Astrocyte of the cerebellum (primary cell): ENCODE measurements around the gene IGFBP3.

Experiments
- DNase-seq: peaks from one replicate; pipeline ENCODE4 v3.0.0-alpha.2; 2011; ENCODE audit warnings: low read depth
- H3K4me3 ChIP-seq: 2 replicates; pipeline ENCODE4 v1.5.1; 2011; ENCODE audit warnings: mild to moderate bottlenecking, low read depth, low read length, moderate library complexity
- in situ Hi-C: cut with HindIII; loops from 2 replicates; pipeline ENCODE4 v1.10.0; 2017; ENCODE audit warnings: low sequenced_read_pairs
- TF ChIP-seq, protein P1 (sequence below): IDR thresholded peaks from 2 replicates; pipeline ENCODE4 v1.5.1; 2012; ENCODE audit warnings: low read length, low read depth, moderate library complexity, mild to moderate bottlenecking; ENCODE audit errors: missing control alignments

Gene IGFBP3

DNA sequence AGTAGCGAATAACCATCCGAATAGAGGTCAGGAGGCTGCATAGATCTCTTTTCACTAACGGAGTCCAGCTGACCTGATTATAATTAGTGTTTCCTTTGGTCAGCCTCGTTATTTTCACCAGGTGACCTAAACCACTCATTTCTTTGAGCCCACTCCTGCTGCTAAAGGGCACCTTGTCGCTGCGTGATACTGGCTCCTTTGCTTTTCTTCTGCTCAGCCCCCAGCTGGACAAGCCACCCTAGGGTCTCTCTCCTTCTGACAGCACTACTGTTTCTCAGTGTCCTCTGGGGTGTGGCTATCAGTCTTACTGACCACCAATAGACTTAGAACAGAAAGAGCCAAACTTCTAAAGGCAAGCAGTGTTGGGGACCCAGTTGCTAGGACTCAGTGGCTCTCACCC is 2.7 kb upstream of the IGFBP3 start:
- no peak for DNase-seq
- no peak overlapping the region for H3K4me3 ChIP-seq
- TF ChIP-seq, protein P1, sequence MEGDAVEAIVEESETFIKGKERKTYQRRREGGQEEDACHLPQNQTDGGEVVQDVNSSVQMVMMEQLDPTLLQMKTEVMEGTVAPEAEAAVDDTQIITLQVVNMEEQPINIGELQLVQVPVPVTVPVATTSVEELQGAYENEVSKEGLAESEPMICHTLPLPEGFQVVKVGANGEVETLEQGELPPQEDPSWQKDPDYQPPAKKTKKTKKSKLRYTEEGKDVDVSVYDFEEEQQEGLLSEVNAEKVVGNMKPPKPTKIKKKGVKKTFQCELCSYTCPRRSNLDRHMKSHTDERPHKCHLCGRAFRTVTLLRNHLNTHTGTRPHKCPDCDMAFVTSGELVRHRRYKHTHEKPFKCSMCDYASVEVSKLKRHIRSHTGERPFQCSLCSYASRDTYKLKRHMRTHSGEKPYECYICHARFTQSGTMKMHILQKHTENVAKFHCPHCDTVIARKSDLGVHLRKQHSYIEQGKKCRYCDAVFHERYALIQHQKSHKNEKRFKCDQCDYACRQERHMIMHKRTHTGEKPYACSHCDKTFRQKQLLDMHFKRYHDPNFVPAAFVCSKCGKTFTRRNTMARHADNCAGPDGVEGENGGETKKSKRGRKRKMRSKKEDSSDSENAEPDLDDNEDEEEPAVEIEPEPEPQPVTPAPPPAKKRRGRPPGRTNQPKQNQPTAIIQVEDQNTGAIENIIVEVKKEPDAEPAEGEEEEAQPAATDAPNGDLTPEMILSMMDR: no peak
- in situ Hi-C loops: no loop called here

DNA sequence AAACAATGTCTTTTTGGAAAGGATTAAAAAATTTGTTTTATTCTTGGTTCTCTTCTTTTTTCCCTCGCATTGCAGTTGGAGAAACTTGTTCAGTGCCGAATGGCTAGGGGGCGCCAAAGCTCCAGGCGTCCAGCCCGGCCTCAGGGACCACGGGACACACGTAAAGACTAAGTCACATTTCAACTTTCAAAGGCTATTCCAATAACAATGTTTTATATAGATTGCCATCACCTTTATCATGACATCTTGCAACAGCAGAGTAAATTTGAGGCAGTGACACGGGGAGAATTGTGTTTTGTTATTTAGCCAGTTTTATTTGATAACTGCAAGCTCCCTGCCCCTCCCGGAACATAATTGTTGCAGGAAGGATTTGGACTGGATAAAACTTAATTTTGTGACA is 2.2 kb upstream of the IGFBP3 start:
- peak; percentile 59 for DNase-seq
- no peak overlapping the region for H3K4me3 ChIP-seq
- TF ChIP-seq, protein P1: peak; percentile 97
- in situ Hi-C loops: no loop called here

GRCh38 chr7:45922810-45923209 is 1.7 kb upstream of the IGFBP3 start:
- peak overlapping the region; percentile 57 for H3K4me3 ChIP-seq
- no peak for DNase-seq
- in situ Hi-C loops: no loop called here
- TF ChIP-seq, protein P1: no peak

GRCh38 chr7:45921699-45922519 is 837 bp upstream of the IGFBP3 start:
- TF ChIP-seq, protein P1: peak; percentile 98
- peak overlapping the region; percentile 57 for H3K4me3 ChIP-seq
- peak; percentile 56 for DNase-seq
- in situ Hi-C loops: no loop called here

DNA sequence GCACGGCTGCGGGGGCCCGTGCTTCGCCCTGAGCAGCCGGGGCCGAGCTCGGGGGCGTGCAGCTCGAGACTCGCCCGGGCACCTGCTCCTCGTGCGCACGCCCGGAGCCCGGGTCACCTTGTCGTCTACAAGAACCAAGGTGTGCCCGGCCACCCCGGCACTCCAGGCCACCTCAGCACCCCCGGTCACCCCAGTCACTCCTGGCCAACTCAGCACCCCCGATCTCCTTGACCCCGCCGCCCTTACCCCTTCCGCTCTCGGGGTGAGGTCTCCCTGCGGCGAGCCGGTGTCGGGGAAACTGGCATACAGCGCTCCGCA is 268 bp upstream of the IGFBP3 start:
- in situ Hi-C loops: no loop called here
- no peak for DNase-seq
- peak overlapping the region; percentile 57 for H3K4me3 ChIP-seq
- TF ChIP-seq, protein P1: no peak

DNA sequence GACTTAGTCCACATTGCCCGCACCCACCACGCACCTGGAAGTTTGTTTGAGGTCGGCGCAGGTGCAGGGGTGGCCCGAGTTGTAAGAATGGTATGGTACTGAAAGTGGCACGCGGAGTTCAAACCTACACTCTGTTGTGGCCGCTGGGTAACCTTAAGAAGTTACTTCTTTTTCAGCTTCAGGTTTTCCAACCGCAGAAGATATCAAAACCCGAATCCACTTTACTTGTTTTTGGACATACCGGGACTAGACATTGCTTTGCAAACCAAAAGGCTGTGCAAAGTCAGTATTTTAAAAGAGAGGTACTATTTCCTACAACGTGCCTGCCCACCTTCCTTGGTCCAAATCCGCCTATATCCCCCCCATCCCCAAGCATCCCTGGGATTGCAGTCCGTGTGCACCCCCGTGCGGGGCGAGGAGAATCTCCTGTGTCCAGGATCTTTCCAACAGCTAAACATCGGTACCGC is 1.0 kb downstream of the IGFBP3 start:
- no peak for DNase-seq
- H3K4me3 ChIP-seq: peak overlapping the region; percentile 57
- in situ Hi-C loops: no loop called here
- TF ChIP-seq, protein P1: no peak
